K562 (cell line): Measurements from ENCODE around the gene SCT.
"Not testable (repeated sequence)": the region's sequence is repeated elsewhere in the genome, so short reads cannot be mapped to it uniquely, and the experiment has no call there.

Experiments used
- CBX5 ChIP-seq: IDR thresholded peaks from 2 replicates; pipeline ENCODE4 v1.6.1; 2014; ENCODE audit warnings: low read depth, borderline replicate concordance
- KLF16 ChIP-seq: IDR thresholded peaks from 2 replicates; pipeline ENCODE4 v1.6.1; 2016; ENCODE audit warnings: antibody characterized with exemption
- NBN ChIP-seq: fragments of 450-650 bp; IDR thresholded peaks from 2 replicates; pipeline ENCODE4 v1.6.1; 2016; ENCODE audit warnings: low read depth, mild to moderate bottlenecking
- RFX5 ChIP-seq: IDR thresholded peaks from 2 replicates; pipeline ENCODE4 v1.6.1; 2011; ENCODE audit warnings: low read depth, mild to moderate bottlenecking, improper control_type of control experiment, low read length
- ZNF140 ChIP-seq: fragments of 250-450 bp; sonication (Bioruptor Pico); IDR thresholded peaks from 2 replicates; pipeline ENCODE4 v1.8.0; 2021; ENCODE audit warnings: moderate library complexity, mild to moderate bottlenecking, inconsistent platforms
- ZNF444 ChIP-seq: fragments of 250-450 bp; sonication (Bioruptor Pico); IDR thresholded peaks from 2 replicates; pipeline ENCODE4 v1.4.0; 2020; ENCODE audit warnings: mild to moderate bottlenecking, moderate library complexity
- ZNF695 ChIP-seq: fragments of 450-650 bp; formaldehyde crosslinking; IDR thresholded peaks from 2 replicates; pipeline ENCODE4 v1.4.0; 2020; ENCODE audit warnings: mild to moderate bottlenecking, moderate library complexity
- TF ChIP-seq, protein P1 (sequence below): sonication (generic); formaldehyde crosslinking; IDR thresholded peaks from 2 replicates; pipeline ENCODE4 v1.9.0; 2022; ENCODE audit warnings: mild to moderate bottlenecking, missing genetic modification reagents
- TF ChIP-seq, protein P2 (sequence below), 3 experiments: IDR thresholded peaks in 2 of 3; conservative IDR thresholded peaks in 1 of 3; 2 replicates each; pipeline ENCODE4 v1.5.1; 2011 to 2012; ENCODE audit warnings: low read length in 3 of 3, mild to moderate bottlenecking in 3 of 3, control low read depth in 2 of 3, improper control_type of control experiment in 1 of 3, inconsistent platforms in 1 of 3, low read depth in 1 of 3, mixed read lengths in 1 of 3, moderate library complexity in 1 of 3; ENCODE audit not compliant: insufficient read depth in 2 of 3

DNA sequence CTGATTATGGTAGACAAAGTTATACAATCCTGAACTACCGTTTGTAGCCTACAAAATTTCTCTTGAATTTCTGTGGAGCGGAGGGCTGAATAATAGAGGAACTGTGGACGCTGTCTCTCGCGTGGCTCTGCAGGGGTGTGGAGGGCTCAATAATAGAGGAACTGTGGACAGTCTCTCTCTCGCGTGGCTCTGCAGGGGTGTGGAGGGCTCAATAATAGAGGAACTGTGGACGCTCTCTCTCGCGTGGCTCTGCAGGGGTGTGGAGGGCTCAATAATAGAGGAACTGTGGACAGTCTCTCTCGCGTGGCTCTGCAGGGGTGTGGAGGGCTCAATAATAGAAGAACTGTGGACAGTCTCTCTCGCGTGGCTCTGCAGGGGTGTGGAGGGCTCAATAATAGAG lies 26.2 kb upstream of the SCT start:
- TF ChIP-seq NBN; ZNF695 (CRISPR knock-in tag); KLF16; CBX5; ZNF140 (CRISPR knock-in tag); RFX5; ZNF444 (CRISPR knock-in tag): not testable (repeated sequence)
- TF ChIP-seq, protein P1, sequence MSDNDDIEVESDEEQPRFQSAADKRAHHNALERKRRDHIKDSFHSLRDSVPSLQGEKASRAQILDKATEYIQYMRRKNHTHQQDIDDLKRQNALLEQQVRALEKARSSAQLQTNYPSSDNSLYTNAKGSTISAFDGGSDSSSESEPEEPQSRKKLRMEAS = not testable (repeated sequence)
- TF ChIP-seq, protein P2, sequence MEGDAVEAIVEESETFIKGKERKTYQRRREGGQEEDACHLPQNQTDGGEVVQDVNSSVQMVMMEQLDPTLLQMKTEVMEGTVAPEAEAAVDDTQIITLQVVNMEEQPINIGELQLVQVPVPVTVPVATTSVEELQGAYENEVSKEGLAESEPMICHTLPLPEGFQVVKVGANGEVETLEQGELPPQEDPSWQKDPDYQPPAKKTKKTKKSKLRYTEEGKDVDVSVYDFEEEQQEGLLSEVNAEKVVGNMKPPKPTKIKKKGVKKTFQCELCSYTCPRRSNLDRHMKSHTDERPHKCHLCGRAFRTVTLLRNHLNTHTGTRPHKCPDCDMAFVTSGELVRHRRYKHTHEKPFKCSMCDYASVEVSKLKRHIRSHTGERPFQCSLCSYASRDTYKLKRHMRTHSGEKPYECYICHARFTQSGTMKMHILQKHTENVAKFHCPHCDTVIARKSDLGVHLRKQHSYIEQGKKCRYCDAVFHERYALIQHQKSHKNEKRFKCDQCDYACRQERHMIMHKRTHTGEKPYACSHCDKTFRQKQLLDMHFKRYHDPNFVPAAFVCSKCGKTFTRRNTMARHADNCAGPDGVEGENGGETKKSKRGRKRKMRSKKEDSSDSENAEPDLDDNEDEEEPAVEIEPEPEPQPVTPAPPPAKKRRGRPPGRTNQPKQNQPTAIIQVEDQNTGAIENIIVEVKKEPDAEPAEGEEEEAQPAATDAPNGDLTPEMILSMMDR (IDR thresholded peaks at IDR 0.05 in 2 of 3, conservative IDR thresholded peaks at IDR 0.05 in 1 of 3; ENCODE audit: insufficient read depth in 2 of 3, low read depth in 1 of 3, low read length in 3 of 3) = not testable (repeated sequence)
